Activated CD4-positive, alpha-beta T cell treated with anti-CD3 and anti-CD28 coated beads, Interleukin-10, Interleukin-2, amounts not matched to agents 100 ng/mL and 50 ng/mL, durations not matched to agents 16 hours and 8 hours (primary cell): Measurements from ENCODE around the gene RNASE12.
A peak's percentile ranks its signal among the peaks of the same experiment; 100 is the strongest.
"Not testable (repeated sequence)": the region's sequence is repeated elsewhere in the genome, so short reads cannot be mapped to it uniquely, and the experiment has no call there.

Source experiments
- DNase-seq: peaks from one replicate; pipeline ENCODE4 v3.0.0-alpha.2; 2020

The RNASE12 gene

DNA sequence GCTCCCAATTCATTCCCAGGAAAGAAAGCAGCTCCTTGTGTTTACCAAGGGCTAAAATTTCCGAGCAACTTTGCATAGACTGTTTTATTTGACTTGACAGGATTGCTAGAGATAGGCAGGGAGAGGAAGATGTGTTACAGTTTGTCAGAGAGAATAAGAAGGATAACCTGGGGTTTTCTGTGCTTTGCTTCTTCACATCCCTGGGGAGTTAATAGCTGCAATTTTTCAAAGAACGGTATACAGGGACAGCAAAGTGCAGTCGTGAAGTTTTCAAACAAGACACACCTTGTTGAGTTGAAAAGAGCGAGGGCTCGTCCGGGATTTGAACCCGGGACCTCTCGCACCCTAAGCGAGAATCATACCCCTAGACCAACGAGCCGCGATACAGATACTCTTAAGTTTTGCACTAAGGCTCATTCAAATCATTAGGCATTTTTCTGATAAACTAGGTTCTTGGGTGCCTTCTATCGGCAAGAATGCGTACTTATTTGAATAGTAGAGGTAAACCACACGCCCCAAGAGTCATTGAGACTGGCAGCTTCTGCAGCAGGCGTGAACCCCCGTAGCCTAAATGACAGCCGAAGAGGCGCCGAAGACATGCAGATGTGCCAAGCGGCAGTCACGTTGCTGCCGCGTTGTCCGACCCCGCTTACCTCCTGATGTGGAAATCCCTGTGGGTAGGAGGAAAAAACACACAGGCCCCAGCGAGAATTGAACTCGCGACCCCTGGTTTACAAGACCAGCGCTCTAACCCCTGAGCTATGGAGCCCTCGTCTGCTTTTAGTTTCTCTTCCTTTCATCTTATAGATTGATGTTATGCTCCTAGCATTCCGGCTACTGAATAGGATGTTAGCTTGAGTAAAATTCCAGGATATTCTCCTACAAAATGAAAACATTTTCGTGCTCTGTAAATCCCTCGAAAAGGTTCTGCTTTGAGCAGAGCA, 22.2 kb upstream of the RNASE12 start:
- peak; percentile 97 for DNase-seq

DNA sequence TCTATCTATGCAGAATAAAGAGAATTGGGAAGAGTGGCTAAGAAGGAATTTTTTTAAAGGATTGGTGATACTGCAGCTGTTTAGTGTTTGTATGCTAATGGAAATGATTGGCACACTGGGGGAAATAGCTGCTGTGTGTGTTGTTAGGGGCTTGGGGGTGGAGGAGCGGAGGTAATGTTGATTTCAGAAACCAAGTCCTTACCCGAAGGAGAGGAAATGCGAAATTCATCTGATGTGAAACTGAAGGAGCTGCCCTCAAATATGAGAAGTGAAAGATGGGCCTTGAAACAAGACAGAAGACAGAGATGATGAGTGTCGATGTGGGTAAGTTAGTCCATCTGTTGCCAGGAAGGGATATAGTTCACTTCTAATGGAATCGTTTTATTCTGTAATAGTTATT, 21.2 kb upstream of the RNASE12 start:
- DNase-seq, result no peak

DNA sequence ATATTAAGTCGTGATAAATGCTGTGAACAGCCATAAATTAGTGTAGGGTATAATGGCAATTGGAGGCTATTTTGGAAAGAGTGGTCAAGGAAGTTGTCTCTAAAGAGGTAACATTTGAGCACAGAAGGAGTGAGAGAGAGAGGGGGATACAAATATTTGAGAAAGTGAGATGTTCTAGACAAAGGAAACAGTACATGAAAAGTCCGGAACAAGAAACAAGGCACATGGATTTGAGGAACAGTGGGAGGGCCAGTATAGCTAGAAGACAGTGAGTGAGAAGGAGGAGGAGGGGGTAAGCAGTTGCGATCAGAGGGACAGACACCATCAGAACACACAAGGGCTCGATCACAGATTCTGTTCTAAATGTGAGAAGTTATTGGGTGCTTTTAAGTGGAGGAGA, 20.1 kb upstream of the RNASE12 start:
- no peak for DNase-seq

DNA sequence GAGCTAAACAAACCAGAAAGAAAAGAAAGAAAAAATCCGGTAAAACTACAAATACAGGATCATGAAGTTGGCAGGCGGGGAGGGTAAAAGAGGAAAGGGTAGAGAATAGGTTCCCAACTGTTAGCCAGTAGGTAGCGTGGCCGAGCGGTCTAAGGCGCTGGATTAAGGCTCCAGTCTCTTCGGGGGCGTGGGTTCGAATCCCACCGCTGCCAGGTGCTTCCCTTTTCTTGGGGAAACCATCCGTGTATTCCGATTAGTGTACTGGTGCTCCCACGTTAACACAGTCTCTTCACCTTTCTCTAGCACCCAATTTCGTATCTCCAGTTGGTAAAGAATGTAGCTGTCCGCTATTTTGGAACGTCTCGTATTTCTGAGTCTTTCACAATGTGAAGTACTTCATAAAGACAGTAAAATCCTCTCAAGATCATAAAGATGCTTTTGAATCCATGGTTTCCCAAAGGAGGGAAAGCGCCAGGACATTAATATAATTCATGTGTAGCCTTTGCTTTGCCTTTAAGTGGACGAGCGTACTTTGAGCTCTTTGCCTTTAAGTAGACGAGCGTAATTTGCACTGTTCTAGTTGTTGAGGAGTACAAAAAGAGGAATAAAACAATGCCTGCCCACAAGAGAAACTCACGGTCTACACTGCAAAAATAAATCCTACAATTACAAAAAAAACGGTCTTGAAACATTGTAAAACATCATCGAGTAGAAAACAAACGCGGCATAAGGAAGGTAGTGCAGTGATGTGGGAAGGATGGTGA, 19.0 kb upstream of the RNASE12 start:
- peak; percentile 89 for DNase-seq

DNA sequence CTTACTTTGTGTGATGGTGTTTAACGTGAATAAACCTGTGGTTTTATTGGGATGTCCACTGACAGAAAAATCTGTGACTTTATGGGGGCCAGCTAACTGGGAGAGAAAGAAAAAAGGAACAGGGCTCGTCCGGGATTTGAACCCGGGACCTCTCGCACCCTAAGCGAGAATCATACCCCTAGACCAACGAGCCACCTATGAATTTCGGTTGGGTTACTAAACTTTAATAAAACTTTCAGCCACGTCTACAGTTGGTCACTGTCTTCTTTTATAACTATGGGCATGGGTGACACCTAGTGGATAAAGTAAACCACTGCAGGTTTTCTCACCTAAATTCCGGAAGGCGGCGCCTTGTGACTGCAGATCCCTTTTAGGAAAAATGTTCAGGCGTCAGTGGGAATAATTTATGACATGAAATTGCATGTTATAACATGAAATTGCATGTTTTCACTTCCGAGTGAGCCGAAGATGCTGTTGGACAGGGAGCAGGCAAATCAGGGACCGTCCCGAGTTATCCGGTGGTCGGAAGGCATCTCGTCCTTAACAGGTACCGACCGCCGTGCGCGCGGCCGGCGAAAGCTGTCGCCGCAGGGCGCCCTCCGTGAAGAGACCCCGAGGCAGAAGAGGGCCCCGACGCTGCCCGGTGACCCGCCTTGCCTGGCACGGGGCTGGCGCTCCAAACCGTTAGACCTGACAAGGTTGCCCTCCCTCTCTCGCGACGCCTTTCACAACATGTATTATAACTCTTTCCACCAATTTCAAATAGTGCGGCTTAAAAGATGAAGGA, 18.2 kb upstream of the RNASE12 start:
- peak; percentile 90 for DNase-seq

DNA sequence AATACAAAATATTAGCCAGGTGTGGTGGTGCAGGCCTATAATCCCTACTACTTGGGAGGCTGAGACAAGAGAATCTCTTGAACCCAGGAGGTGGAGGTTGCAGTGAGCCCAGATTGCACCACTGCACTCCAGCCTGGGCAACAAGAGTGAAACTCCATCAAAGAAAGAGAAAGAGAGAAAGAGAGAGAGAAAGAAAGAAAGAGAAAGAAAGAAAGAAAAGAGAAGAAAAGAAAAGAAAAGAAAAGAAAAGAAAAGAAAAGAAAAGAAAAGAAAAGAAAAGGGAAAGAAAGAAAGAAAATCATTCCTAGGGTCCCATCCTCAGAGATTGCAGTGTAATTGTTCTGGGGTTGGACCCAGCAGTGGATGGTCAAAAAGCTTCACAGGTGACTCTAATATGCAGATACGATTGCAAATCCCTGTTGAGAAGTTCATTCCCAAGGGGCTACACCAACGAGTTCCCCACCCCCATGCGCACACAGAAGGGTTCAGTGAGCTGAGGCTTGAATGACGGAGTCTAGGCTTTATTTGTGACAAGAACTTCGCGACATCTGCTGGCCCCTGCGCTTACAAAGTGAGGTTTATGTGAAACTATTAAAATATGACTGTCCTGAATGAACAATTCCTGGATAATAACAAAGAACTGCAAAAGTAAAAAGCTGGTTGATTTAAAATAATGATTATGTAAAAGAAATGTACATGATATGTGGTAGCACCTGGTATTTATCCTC, 17.4 kb upstream of the RNASE12 start:
- no peak for DNase-seq

DNA sequence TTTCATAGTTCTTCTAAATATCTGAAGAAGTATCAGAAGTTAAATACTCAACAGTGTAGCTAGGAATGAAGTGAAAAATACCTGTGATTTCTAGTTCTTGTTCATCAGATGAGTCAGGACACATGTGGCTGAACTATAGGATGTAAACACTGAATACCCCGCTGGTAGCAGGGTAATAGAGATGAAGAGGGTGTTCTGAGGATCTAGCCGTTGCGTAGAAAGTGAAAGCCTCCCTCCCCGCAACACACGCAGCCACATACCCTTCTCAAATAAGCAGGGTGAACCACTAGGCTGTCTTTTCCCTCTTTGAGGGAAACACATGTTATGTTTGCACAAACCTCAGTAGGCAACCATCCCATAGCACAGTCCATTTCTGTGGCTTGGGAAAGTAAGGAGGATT, 16.4 kb upstream of the RNASE12 start:
- peak; percentile 62 for DNase-seq

DNA sequence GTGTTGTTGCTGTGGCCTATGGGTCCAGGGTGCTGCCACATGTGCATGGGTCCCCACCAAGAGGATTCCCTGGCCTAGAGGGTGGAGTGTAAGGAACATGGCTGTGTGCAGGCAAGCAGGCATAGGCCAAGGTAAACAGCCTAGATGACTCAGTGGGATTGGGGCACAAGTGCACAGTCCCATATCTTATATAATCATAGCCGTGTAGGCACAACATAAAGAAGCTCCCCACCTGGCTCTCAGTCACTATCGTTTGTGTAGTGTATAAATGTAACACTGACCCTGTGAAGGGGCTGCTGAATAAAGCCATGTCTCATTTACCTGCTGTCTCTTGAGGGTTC, 15.7 kb upstream of the RNASE12 start:
- DNase-seq, result no peak

DNA sequence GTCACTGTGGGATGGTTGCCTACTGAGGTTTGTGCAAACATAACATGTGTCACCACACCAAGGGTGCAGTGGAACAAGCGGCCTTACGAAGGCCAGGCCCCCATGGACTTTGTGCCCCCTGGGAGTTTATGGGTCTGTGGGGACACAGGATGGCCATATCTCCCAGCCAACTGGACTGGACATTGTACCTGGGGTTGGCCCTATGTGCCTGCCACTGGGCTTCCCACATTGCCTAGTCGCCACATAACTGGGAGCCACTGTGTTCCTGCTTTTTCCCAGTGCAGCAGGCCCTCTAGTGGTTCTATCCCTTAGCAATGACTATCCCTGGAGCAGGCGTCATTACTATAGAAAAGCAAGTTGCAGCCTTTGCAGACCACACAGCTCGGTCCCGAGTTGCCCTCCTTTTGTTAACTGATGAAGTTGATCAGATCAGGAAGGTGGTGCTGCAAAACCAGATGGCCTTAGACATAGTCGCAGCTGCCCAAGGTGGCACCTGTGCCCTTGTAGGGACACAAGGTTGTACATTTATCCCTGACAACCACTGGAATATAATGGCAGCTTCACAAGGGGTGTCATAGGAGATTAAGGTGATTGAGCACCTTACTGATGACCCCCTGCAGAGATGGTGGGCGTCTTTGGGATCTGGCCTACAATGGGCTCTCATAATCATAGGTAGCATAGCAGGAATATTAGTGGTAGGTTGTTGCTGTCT, 15.2 kb upstream of the RNASE12 start:
- DNase-seq, result no peak

DNA sequence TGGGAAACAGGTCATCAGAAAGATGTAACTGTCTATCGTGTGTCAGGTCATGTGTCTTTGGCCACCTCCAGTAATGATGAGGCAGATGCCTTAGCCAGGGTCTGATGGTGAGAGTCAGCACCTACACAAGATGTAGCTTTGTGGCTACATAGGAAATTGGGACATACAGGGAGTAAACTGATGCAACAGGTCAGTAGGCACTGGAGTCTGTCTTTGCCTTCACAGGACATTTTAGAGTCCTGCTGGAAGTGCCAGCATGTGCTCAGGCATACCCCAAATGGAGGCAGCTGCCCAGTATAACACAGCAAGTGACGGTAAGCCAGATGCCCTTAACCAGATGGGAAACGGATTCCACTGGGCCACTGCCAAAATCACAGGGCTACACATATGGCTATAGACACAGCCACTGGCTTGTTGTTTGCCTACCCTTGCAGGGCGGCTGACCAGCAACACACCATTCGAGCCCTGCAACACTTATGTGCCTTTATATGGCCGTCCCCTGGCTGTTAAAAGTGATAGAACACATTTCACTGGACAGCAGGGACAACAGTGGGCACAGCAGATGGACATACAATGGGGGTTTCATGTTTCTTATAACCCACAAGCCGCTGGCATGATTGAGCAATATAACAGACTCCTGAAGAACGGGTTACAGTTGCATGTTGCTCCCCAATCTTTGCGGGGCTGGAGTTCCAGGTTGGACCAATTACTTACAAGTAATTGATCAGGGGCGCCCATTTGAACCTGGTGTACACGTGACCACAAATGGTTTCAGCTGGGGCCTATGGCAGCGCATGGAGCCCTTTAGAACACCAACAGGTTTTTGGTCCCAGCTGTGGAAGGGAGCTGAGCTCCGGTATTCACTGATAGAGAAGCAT, 12.9 kb upstream of the RNASE12 start:
- DNase-seq, result no peak

DNA sequence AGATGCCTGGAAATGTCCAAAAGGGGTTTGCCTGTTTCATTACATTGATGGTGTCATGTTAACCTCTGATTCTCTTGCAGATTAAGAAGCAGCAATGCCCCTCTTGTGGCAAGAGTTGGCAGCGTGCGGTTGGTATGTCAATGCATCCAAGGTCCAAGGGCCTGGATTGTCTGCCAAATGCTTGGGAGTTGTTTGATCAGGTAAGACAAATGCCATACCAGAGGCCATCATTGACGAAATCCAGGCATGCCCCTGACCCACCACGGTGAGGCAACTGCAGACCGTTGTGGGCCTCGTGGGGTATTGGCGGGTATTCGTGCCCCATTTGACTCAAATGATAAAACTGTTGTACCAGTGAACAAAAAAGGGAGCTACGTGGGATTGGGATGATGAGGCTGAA, 11.4 kb upstream of the RNASE12 start:
- no peak for DNase-seq

DNA sequence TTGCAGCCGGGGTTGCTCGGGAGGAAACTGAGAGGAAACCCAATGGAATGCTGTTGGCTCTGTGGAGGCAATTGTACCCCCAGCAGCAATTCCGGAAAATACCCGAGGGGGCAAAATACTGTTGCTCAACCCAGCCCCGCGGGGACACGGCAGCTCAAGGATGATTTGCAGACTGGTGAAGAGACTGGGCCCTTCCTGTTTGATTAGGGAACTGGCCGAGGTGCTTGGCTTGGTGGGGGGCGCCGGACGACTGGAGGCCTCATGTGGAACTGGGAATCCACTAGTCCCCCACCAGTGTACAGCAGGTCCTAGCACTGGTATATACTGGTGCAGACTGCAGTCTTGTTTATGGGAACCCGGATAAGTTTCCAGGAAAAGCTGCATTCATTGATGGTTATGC, 10.3 kb upstream of the RNASE12 start:
- no peak for DNase-seq

DNA sequence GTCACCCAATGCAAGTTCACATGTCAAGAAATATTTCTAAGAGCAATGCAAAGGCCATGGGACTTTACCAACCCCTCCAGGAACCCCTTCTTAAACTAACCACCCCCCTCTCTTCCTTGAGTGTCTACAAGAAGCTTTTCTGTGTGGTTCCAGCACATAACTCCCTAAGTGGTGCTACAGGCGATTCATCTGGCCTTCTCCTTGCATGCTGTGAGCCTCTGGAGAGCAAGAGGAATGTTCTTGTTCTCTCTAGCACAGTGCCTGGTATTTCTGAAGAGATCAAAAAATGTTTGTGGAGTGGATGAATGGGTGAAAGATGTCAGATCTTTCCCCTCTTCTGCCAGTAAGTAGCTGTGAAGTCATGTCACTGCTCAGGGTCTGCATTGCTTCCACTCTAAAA, 5.9 kb upstream of the RNASE12 start:
- DNase-seq, result no peak

DNA sequence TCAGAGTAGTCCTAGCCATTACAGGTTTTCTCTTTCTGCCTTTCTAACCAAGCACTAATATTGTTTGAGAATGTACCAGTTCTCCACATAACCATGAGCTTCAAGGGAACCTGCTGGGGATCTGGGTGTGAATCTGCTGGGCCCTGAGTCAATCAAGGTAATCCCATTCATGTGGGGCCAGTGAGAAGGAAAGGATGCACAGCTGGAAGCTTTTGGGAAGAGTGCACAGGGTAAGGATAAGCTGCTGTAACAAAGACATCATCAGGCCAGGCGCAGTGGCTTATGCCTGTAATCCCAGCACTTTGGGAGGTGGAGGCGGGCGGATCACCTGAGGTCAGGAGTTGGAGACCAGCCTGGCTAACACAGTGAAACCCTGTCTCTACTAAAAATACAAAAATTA, 4.5 kb upstream of the RNASE12 start:
- not testable (repeated sequence) for DNase-seq

DNA sequence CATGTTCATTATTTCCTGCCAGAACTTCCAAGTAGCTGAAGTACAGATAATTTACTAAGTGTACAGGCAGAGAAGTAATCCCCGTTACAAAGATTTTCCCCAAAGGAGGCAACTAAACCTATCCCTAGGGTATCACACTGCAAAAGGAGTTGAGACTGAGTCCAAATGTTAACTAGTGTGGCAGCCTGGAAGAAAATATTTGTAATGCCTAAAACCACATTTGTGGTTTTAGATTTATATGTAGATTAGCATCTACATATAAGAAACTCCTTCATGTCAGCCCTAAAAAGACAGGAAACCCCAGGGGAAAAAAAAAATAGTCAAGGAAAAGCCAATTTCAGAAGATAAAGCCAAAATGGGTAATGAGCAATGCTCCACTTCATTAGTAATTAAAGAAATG, 1.4 kb upstream of the RNASE12 start:
- no peak for DNase-seq

DNA sequence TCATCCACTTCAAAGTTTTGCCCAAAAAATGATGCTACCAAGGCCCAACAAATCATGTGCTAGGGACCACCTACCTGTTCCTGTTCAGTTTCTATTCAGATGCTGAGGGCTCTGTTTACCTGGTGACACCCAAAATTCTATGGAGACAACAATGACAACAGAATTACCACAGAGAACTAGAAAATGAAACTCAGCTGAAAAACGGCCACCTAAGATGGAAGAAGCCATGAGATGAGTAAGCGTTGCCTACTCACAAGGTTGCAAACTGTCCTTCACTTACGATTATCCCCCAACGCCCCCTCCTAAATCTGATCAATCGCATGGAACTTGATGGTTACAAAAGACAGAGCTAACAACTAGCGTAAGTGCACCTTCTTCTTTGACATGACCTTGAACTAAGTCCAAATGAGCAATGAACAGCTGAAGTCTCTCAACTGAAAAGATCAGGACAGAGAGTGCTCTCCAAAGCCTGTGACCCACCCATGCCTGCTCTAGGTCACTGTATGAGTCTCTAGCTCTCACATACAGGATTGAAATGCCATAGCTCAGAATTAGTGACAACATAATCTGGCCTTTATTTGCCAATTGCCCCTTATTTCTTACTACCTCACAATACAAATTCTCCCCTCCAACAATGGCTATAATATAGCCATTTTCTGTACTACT, 3.6 kb downstream of the RNASE12 start, which contains the start of gene RNASE11:
TSS of gene RNASE11 (minus strand) at position 513 of the 666 bp plus-strand sequence.
- peak; percentile 50 for DNase-seq

DNA sequence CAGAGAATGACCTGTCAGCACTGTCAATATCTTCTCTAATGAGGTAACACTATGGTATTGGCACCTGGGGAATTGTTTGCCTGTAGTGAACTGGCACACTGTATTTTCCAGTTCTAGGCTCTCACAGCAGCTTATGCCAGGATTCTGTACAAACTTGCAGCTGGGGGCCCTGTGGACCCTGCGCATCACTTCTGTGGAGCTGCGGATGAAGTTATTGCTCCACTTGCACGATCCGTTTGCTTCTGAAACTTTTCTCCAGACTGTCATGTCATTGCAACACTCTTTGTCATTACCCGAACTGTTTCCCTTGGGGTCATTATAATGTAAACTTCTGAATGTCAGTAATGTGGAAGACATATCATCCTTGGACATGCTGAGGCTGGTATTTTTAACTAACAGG, 7.3 kb downstream of the RNASE12 start:
- DNase-seq, result no peak

DNA sequence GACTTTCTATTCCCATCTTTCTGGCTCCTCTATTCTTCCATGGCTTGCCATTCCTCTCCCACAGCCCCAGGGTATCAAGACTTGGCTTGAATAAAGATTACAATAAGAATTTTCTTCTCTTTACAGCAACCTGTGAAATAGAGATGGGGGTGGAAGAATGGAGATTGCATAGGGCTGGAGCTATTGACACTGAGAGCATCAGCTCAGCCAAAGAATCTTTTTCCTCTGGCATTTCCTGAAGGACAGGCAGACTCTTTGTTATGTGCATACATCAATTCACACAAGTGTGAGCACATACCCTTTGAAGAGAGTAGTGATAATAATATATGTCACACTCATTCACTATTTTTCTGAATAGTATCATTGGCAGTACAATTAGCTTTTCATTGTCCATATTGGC, 8.0 kb downstream of the RNASE12 start:
- DNase-seq, result no peak

DNA sequence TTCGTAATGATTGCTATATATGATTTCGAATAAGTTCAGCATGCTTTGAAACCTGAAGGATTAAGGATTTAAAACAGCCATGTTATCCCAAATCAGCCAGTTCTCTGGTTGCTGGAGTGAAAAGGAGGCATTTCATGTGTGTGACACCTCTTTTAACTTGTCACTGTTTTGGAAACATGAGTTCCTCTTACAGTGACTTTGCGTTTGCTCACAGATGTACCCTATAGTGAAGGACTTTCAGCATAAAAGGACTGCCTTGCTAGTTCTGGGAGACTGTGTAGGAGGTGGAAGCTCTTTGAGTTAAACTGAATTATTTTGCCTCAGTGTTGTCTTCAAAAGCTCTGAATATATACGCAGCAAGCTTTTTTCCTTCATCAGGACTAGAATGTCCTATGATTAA, 10.9 kb downstream of the RNASE12 start:
- no peak for DNase-seq

DNA sequence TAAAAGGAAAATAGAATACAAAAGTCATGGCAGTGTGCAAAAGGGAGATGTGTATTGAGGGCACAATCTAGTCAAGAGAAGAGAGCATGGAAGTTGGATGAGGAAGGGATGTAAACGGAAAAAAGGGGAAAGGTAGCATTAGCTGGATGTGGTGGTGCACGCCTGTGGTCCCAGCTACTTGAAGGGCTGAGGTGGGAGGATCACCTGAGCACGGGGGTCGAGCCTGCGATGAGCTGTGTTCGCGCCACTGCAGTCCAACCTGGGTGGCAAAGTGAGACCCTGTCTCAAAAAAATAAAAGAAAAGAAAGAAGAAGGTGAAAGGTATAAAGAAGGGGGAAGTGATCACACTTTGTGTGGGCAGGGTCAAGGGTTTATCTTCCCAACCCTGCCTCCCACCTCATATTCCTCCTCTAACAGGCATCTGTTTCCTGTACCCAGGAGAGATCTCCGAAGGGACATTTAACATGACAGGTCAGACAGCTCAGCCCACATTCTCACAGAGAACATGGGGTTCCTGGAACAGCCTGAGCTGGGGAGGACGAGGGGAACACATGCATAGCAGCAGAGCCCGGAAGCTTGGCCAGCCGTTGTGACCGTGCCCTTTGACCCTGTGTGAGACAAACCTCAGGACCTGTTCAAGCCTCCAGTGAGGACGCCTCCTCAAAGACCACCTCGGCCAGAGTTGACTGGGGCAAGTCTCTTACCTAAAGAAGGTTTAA, 12.2 kb downstream of the RNASE12 start:
- DNase-seq, result no peak
